Tibial artery (tissue), 4 donors: ENCODE data around the gene GRK1.
"Not testable (repeated sequence)": the region's sequence is repeated elsewhere in the genome, so short reads cannot be mapped to it uniquely, and the experiment has no call there.

Experiments used
- DNase-seq, 2 donors: peaks; one replicate each; pipeline ENCODE4 v3.0.0-alpha.2; 2019
- H3K27ac ChIP-seq, 2 donors: fragments of 200-600 bp; sonication (generic) in 1 of 2; 1 replicate in 1 of 2; 2 replicates in 1 of 2; pipeline ENCODE4 v1.5.1; 2018 to 2019; ENCODE audit warnings: mild to moderate bottlenecking in 1 of 2
- H3K27me3 ChIP-seq, 2 donors: fragments of 200-600 bp; sonication (generic) in 1 of 2; one replicate each; pipeline versions ENCODE4 v1.5.1 to v1.6.0; 2016 to 2019
- H3K36me3 ChIP-seq, 3 donors: fragments of 200-600 bp; sonication (generic) in 2 of 3; one replicate each; pipeline ENCODE4 v1.5.1; 2016 to 2019; ENCODE audit warnings: mild to moderate bottlenecking in 2 of 3
- H3K4me1 ChIP-seq, 4 donors: fragments of 200-600 bp; sonication (generic) in 2 of 4; 1 replicate in 3 of 4; 2 replicates in 1 of 4; pipeline ENCODE4 v1.5.1; 2016 to 2019
- H3K4me3 ChIP-seq, 2 donors: fragments of 200-600 bp; sonication (generic) in 1 of 2; 1 replicate in 1 of 2; 2 replicates in 1 of 2; pipeline ENCODE4 v1.5.1; 2018 to 2019; ENCODE audit warnings: mild to moderate bottlenecking in 2 of 2
- H3K9me3 ChIP-seq, 3 donors: fragments of 200-600 bp; sonication (generic) in 1 of 3; one replicate each; pipeline ENCODE4 v1.5.1; 2016 to 2019
- intact Hi-C: fragments of 100-400 bp; cut with DNase I; formaldehyde crosslinking; loops from one replicate; pipeline ENCODE4 v1.15.0; 2023; ENCODE audit warnings: low total_unique reads
- TF ChIP-seq, protein P1 (sequence below), 2 experiments: fragments of 200-600 bp in 1 of 2; fragments of 450-650 bp in 1 of 2; IDR thresholded peaks; one replicate each; pipeline ENCODE4 v1.5.1; 2017 to 2019; ENCODE audit warnings: antibody characterized with exemption in 2 of 2, mild to moderate bottlenecking in 1 of 2, moderate library complexity in 1 of 2

Gene GRK1

DNA sequence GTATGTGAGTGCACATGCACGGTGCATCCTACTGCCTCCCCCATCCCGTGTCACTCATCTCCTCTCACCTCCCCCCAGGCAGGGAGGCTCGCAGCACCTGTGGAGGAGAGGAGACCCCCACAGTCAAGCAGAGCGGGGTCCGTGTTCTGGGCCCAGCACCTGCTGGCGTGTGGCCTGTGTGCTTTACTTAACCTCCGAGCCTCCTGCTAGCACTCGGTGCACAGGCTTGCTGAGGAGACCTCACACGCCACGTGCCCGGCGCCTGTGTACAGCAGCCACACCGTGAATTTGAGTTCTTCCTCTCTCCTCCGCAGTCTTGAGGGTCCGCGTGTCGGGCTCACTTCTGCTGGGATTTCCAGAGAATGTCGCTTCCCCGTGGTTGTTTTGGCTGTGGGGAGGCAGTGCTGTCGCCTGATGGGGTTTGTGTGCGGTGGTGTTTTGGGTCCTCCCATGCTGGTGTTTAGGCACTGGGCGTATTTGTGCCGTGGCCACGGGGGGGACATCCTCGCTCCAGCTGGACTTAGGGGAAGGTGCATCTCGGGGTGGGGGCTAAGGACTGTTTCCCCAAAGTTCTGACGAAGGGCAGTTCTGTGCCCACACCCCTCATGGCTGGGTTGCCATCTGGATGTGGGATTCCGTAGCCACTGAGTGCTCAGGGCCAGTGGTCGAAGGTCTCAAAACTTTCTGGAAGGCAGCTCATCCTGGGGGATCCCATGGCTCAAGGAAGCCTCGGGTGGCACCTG, 57.2 kb downstream of the GRK1 start:
- H3K4me1 ChIP-seq = peaks cover 0 to 13% (median 7%) of the 10 kb centered on the region in 4 donors
- TF ChIP-seq, protein P1, sequence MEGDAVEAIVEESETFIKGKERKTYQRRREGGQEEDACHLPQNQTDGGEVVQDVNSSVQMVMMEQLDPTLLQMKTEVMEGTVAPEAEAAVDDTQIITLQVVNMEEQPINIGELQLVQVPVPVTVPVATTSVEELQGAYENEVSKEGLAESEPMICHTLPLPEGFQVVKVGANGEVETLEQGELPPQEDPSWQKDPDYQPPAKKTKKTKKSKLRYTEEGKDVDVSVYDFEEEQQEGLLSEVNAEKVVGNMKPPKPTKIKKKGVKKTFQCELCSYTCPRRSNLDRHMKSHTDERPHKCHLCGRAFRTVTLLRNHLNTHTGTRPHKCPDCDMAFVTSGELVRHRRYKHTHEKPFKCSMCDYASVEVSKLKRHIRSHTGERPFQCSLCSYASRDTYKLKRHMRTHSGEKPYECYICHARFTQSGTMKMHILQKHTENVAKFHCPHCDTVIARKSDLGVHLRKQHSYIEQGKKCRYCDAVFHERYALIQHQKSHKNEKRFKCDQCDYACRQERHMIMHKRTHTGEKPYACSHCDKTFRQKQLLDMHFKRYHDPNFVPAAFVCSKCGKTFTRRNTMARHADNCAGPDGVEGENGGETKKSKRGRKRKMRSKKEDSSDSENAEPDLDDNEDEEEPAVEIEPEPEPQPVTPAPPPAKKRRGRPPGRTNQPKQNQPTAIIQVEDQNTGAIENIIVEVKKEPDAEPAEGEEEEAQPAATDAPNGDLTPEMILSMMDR (IDR thresholded peaks at IDR 0.05) = no peak
- peak overlapping the region in 1 of 2 donors; percentile 56 for H3K4me3 ChIP-seq
- peak overlapping the region in 1 of 2 donors; percentile 50 for H3K27ac ChIP-seq
- H3K27me3 ChIP-seq = peaks cover 0 to 4% of the 10 kb centered on the region in 2 donors
- DNase-seq = no peak
- H3K9me3 ChIP-seq = no peaks in the 10 kb centered on the region
- intact Hi-C loops = no loop called here
- no peaks in the 10 kb centered on the region for H3K36me3 ChIP-seq

DNA sequence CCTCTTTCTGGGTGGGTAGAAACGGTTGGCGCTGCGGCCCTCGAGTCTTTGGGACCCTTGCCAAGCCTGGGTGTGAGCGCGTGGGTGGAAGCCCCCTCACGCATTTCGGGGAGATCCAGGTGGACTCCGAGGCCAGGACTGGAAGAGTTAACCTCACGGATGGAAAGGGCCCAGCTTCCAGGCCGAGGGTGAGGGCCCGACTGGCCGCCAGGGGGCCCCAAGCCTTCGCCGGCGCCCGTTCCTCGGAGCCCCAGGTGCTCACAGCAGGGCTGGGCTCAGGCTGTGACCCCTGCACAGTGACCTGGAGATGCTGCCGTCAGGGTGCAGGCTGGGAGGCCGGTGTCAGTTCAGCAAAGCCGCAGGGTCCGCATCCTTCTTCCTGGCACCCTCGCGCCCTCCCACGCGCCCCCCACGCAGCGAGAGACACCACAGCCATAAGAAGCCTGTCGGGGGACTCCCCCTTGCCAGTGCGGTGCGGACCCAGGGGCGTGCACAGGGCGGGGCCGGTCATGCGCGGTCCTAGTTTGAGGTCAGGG, 57.8 kb downstream of the GRK1 start:
- peak overlapping the region; percentile 42 to 56 for H3K4me3 ChIP-seq
- H3K27ac ChIP-seq = peak overlapping the region in 1 of 2 donors; percentile 50
- no peaks in the 10 kb centered on the region for H3K9me3 ChIP-seq

DNA sequence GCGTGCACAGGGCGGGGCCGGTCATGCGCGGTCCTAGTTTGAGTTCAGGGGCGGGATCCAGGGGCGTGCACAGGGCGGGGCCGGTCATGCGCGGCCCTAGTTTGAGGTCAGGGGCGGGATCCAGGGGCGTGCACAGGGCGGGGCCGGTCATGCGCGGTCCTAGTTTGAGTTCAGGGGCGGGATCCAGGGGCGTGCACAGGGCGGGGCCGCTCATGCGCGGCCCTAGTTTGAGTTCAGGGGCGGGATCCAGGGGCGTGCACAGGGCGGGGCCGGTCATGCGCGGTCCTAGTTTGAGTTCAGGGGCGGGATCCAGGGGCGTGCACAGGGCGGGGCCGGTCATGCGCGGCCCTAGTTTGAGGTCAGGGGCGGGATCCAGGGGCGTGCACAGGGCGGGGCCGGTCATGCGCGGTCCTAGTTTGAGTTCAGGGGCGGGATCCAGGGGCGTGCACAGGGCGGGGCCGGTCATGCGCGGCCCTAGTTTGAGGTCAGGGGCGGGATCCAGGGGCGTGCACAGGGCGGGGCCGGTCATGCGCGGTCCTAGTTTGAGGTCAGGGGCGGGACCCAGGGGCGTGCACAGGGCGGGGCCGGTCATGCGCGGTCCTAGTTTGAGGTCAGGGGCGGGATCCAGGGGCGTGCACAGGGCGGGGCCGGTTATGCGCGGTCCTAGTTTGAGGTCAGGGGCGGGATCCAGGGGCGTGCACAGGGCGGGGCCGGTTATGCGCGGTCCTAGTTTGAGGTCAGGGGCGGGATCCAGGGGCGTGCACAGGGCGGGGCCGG, 58.5 kb downstream of the GRK1 start:
- DNase-seq = peak in 1 of 2 donors; percentile 54
- H3K36me3 ChIP-seq, H3K9me3 ChIP-seq, intact Hi-C loops: not testable (repeated sequence)
- Histone ChIP-seq H3K27me3 (peaks cover 0 to 13% of the 10 kb centered on the region in 2 donors), H3K4me1 (peaks cover 0 to 18% (median 7%) of the 10 kb centered on the region in 4 donors), H3K4me3 (peak overlapping the region; percentile 42 to 56), H3K27ac (peak overlapping the region in 1 of 2 donors; percentile 50)

More for the DNA sequence above, 57.8 kb downstream of the GRK1 start:
- intact Hi-C loops = no loop called here
- TF ChIP-seq, protein P1 (IDR thresholded peaks at IDR 0.05) = peak; percentile 72 to 80
- DNase-seq = peak; percentile 67 to 85
- Histone ChIP-seq H3K36me3 (no peaks in the 10 kb centered on the region), H3K4me1 (peaks cover 0 to 18% (median 7%) of the 10 kb centered on the region in 4 donors), H3K27me3 (peaks cover 0 to 9% of the 10 kb centered on the region in 2 donors)

DNA sequence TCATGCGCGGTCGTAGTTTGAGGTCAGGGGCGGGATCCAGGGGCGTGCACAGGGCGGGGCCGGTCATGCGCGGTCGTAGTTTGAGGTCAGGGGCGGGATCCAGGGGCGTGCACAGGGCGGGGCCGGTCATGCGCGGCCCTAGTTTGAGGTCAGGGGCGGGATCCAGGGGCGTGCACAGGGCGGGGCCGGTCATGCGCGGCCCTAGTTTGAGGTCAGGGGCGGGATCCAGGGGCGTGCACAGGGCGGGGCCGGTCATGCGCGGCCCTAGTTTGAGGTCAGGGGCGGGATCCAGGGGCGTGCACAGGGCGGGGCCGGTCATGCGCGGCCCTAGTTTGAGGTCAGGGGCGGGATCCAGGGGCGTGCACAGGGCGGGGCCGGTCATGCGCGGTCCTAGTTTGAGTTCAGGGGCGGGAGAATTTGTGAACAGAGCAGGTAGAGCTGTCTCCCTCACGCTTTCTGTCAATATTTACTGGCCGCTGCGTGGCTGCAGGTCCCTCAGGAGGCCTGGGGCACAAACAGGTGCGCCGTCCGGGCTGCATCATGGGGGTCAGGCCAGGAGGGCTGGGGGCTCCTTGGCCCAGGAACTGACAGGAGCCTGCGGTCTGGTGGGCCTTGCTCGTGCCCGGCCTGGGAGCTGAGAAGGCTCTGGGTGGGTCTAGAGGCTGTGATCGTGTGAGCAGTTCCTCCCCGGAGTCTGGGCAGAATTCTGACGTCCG, 59.2 kb downstream of the GRK1 start:
- not testable (repeated sequence) for H3K27ac ChIP-seq

DNA sequence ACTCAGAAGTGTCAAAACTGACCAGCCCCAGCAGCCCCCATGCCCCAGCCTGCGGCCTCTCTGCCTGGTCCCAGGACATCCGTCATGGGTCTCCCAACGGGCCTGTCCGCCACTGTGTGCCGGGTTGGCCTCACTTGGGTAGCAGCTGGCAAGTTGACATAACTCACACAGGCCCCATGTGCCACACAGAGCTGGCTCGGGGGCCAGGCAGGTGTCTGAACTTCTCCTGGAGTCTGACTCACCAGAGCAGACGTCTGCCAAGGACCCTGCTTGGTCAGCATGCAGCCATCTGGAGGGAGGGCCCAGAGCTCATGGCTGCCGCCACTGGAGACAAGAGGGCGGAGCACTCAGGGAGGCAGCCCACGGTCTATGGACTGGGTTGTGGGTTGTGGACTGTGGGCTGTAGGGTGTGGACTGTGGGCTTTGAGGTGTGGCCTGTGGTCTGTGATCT, 60.0 kb downstream of the GRK1 start:
- no peaks in the 10 kb centered on the region for H3K9me3 ChIP-seq
- DNase-seq = no peak
- H3K4me3 ChIP-seq = no peak overlapping the region
- TF ChIP-seq, protein P1 (IDR thresholded peaks at IDR 0.05) = no peak
- H3K4me1 ChIP-seq = peaks cover 0 to 18% (median 7%) of the 10 kb centered on the region in 4 donors
- peaks cover 0 to 19% of the 10 kb centered on the region in 2 donors for H3K27me3 ChIP-seq
- intact Hi-C loops = no loop called here
- H3K36me3 ChIP-seq = no peaks in the 10 kb centered on the region
- H3K27ac ChIP-seq = no peak overlapping the region

More for the DNA sequence above, 59.2 kb downstream of the GRK1 start:
- H3K9me3 ChIP-seq, H3K36me3 ChIP-seq, DNase-seq, intact Hi-C loops: not testable (repeated sequence)
- Histone ChIP-seq H3K4me1 (peaks cover 0 to 18% (median 7%) of the 10 kb centered on the region in 4 donors), H3K27me3 (peaks cover 0 to 19% of the 10 kb centered on the region in 2 donors), H3K4me3 (peak overlapping the region in 1 of 2 donors; percentile 41)

DNA sequence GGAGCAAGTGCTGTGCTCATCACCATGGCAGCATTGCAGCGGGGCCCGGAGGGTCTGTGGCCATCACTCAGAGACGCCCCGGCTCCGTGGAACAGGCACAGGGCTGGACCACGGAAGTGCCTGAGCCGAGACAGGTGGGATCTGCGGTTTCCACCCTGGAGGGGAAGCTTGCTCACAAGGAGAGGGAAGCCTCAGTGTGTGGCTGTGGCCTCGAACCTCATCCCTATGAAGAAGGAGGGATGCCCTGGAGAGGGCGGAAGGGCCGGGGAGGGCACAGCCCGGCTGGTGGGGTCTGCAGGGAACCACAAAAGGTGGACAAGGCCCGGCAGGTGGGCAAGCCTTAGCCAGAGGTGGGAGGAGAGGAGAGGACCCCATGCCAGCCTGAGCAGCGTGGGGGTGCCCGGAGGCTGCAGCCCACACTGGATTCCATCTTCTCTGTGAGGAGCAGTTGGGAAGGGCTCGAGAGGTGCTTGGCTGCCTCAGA, 61.6 kb downstream of the GRK1 start:
- Histone ChIP-seq H3K36me3 (no peaks in the 10 kb centered on the region), H3K27ac (no peak overlapping the region), H3K27me3 (peaks cover 0 to 19% of the 10 kb centered on the region in 2 donors), H3K9me3 (no peaks in the 10 kb centered on the region), H3K4me1 (peaks cover 0 to 18% (median 7%) of the 10 kb centered on the region in 4 donors), H3K4me3 (no peak overlapping the region)
- intact Hi-C loops = no loop called here
- no peak for DNase-seq
- TF ChIP-seq, protein P1 (IDR thresholded peaks at IDR 0.05) = no peak
